ENCODE data around the gene CPLX3.

GRCh38 chr15:74872702-74873035 lies 46.2 kb downstream of the CPLX3 start:
- TF ChIP-seq, protein P1, sequence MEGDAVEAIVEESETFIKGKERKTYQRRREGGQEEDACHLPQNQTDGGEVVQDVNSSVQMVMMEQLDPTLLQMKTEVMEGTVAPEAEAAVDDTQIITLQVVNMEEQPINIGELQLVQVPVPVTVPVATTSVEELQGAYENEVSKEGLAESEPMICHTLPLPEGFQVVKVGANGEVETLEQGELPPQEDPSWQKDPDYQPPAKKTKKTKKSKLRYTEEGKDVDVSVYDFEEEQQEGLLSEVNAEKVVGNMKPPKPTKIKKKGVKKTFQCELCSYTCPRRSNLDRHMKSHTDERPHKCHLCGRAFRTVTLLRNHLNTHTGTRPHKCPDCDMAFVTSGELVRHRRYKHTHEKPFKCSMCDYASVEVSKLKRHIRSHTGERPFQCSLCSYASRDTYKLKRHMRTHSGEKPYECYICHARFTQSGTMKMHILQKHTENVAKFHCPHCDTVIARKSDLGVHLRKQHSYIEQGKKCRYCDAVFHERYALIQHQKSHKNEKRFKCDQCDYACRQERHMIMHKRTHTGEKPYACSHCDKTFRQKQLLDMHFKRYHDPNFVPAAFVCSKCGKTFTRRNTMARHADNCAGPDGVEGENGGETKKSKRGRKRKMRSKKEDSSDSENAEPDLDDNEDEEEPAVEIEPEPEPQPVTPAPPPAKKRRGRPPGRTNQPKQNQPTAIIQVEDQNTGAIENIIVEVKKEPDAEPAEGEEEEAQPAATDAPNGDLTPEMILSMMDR (conservative IDR thresholded peaks at IDR 0.05 in 1 of 2, IDR thresholded peaks at IDR 0.05 in 1 of 2; ENCODE audit: low read depth in 1 of 2, low read length in 2 of 2), result no peak
- TF ChIP-seq EZH2 (IDR thresholded peaks at IDR 0.05; ENCODE audit: low read length, missing control alignments), result no peak

All from fibroblast of lung (primary cell).